HAP-1 (cell line): ENCODE data around the gene SRPRB.
"Not testable (repeated sequence)": the region's sequence is repeated elsewhere in the genome, so short reads cannot be mapped to it uniquely, and the experiment has no call there.

Source experiments
- DNase-seq, 2 experiments: peaks; one replicate each; pipeline ENCODE4 v3.0.0-alpha.2; 2016 to 2020; ENCODE audit warnings: low spot score in 2 of 2
- H3K27me3 ChIP-seq: fragments of 250-450 bp; sonication (Bioruptor Pico); 2 replicates; pipeline ENCODE4 v1.5.1; 2020; ENCODE audit warnings: low read depth, mild to moderate bottlenecking, moderate library complexity
- H3K36me3 ChIP-seq: fragments of 250-450 bp; sonication (Bioruptor Pico); replicated peaks from 2 replicates; pipeline ENCODE4 v1.5.1; 2020; ENCODE audit warnings: mild to moderate bottlenecking
- H3K4me1 ChIP-seq: fragments of 250-450 bp; sonication (Bioruptor Pico); 2 replicates; pipeline ENCODE4 v1.5.1; 2020; ENCODE audit warnings: mild to moderate bottlenecking
- H3K4me3 ChIP-seq: fragments of 250-450 bp; sonication (Bioruptor Pico); 2 replicates; pipeline ENCODE4 v1.5.1; 2020; ENCODE audit warnings: mild to moderate bottlenecking, moderate library complexity
- H3K9me3 ChIP-seq: fragments of 250-450 bp; sonication (Bioruptor Pico); 2 replicates; pipeline ENCODE4 v1.5.1; 2020; ENCODE audit warnings: mild to moderate bottlenecking, moderate library complexity
- in situ Hi-C: fragments of 300-500 bp; cut with MboI; formaldehyde crosslinking; loops from 3 replicates; pipeline ENCODE4 v1.14.3; 2020; ENCODE audit warnings: low sequenced_read_pairs, inconsistent platforms, mixed read lengths

Gene SRPRB

DNA sequence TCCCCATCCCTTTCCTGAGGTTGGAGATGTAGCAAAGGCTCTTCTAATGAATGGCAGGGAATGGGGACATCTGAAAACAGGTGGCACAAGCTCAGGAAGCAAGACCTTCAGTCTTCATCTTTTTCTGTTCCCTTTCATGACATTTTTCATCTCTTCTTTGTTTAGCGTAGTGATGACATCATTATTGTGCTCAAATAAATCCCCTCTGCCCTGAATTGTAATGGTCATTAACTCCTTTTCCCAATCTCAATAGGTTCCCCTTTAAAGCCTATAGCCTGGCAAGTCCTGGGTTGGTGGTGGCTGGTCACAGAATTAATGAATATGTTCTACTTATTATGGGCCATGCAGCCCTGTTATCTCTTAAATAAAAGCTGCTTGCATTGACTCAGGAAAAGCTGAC, 38.0 kb upstream of the SRPRB start:
- H3K4me1 ChIP-seq: no peaks in the 10 kb centered on the region
- in situ Hi-C loops: no loop called here
- DNase-seq: no peak
- H3K9me3 ChIP-seq: no peaks in the 10 kb centered on the region
- no peaks in the 10 kb centered on the region for H3K36me3 ChIP-seq
- no peak overlapping the region for H3K4me3 ChIP-seq
- H3K27me3 ChIP-seq: no peaks in the 10 kb centered on the region

DNA sequence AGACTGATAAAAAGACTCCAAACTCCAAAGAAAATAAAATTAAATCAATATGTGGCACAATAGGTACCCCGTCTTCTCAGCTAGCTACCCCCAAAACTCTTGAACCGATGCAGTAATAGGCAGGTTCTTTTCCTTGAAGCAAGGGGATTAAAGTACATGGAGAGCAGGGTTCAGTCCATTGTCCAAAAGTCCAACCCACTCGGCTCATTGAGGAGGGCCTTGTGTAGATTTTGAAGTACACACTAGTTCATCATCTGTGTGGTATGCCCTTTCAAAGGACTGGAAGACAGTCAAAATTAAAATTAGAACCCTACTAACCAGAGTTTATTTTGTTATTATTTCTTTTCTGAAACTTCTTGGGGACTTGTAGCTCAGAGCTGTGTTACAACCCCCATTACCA, 36.1 kb upstream of the SRPRB start:
- H3K4me1 ChIP-seq: no peaks in the 10 kb centered on the region
- no peak for DNase-seq
- no peaks in the 10 kb centered on the region for H3K36me3 ChIP-seq
- in situ Hi-C loops: no loop called here
- no peaks in the 10 kb centered on the region for H3K27me3 ChIP-seq
- no peaks in the 10 kb centered on the region for H3K9me3 ChIP-seq
- no peak overlapping the region for H3K4me3 ChIP-seq

DNA sequence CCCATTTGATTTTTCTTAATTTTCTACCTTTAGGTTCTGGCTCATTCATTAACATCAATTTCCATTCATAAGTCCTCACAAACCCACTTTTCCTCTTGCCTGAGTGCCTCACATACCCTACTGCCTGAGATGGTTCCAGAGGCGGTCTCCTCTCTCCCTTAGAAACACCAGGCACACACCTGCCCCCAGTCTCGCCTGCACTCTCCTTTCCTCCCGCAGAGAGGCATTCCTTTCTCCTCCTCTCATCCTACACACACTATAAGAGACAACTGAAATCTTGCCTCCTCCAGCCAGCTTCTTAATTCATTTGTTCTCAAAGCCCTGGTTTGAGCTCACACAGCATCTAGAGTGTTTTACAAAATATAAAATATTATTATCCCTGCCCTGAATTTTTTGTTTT, 31.9 kb upstream of the SRPRB start:
- Histone ChIP-seq H3K9me3 (no peaks in the 10 kb centered on the region), H3K27me3 (no peaks in the 10 kb centered on the region)
- in situ Hi-C loops: no loop called here

GRCh38 chr3:133775309-133775708, 30.3 kb upstream of the SRPRB start:
- in situ Hi-C loops: no loop called here
- H3K36me3 ChIP-seq: no peaks in the 10 kb centered on the region
- no peaks in the 10 kb centered on the region for H3K9me3 ChIP-seq
- no peaks in the 10 kb centered on the region for H3K4me1 ChIP-seq
- no peak for DNase-seq
- H3K4me3 ChIP-seq: no peak overlapping the region
- H3K27me3 ChIP-seq: no peaks in the 10 kb centered on the region

More for the DNA sequence above, 31.9 kb upstream of the SRPRB start:
- Histone ChIP-seq H3K4me3 (no peak overlapping the region), H3K36me3 (no peaks in the 10 kb centered on the region), H3K4me1 (no peaks in the 10 kb centered on the region)
- DNase-seq: no peak

DNA sequence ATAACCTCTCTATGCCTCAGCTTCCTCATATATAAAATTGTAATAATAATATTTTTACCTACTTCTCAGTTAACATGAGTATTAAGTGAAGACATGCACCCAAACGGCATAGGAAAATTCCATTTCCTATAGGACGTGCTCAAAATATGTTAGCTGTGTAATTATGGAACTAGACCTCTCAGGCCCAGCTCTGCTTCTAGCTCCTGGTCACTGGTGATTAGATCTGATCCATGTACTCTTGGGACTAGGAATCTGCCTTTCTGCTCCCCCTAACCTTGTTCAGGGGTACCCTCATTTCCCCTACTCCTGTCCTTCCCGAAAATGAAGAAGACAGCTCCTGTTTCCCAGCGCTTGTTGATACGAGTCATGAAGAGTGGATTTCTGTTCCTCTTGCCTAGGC, 29.8 kb upstream of the SRPRB start:
- Histone ChIP-seq H3K9me3 (no peaks in the 10 kb centered on the region), H3K4me1 (no peaks in the 10 kb centered on the region), H3K27me3 (no peaks in the 10 kb centered on the region), H3K36me3 (no peaks in the 10 kb centered on the region), H3K4me3 (no peak overlapping the region)
- in situ Hi-C loops: no loop called here
- no peak for DNase-seq

GRCh38 chr3:133776794-133777438, 28.7 kb upstream of the SRPRB start:
- H3K36me3 ChIP-seq: no peaks in the 10 kb centered on the region
- H3K27me3 ChIP-seq: no peaks in the 10 kb centered on the region
- no peaks in the 10 kb centered on the region for H3K9me3 ChIP-seq
- DNase-seq: no peak
- H3K4me1 ChIP-seq: no peaks in the 10 kb centered on the region
- no peak overlapping the region for H3K4me3 ChIP-seq
- in situ Hi-C loops: no loop called here

GRCh38 chr3:133777807-133778568, 27.6 kb upstream of the SRPRB start:
- Histone ChIP-seq H3K4me3 (no peak overlapping the region), H3K36me3 (no peaks in the 10 kb centered on the region), H3K27me3 (no peaks in the 10 kb centered on the region), H3K9me3 (no peaks in the 10 kb centered on the region), H3K4me1 (no peaks in the 10 kb centered on the region)
- DNase-seq: no peak
- in situ Hi-C loops: no loop called here

DNA sequence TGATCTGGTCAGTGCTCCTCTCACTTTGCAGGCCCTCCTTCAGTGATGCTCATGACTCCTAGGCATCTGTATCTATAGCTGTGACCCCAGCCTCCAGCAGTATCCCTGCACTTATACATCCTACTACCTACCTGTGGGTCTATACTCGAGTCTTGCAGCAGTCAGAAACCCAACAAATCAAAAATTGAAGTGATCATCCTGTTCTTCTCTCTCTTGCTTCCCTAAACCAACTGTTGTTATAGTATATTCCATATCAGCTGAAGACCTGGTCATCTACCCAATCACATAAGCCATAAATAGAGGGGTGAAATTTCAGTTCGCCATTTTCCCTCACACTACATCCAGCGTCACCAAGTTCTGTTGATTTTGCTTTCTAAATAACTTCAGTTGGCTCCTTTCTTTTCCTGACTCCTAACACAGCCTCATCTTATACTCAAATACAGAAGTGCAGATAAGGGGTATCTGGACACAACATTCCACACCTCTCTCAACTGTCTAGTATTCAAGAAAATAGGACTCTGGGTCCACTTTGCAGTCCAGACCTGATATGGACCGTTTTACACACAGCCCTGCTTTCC, 25.9 kb upstream of the SRPRB start:
- H3K36me3 ChIP-seq: no peaks in the 10 kb centered on the region
- no peaks in the 10 kb centered on the region for H3K9me3 ChIP-seq
- H3K27me3 ChIP-seq: no peaks in the 10 kb centered on the region
- in situ Hi-C loops: no loop called here
- no peaks in the 10 kb centered on the region for H3K4me1 ChIP-seq
- DNase-seq: no peak
- no peak overlapping the region for H3K4me3 ChIP-seq

DNA sequence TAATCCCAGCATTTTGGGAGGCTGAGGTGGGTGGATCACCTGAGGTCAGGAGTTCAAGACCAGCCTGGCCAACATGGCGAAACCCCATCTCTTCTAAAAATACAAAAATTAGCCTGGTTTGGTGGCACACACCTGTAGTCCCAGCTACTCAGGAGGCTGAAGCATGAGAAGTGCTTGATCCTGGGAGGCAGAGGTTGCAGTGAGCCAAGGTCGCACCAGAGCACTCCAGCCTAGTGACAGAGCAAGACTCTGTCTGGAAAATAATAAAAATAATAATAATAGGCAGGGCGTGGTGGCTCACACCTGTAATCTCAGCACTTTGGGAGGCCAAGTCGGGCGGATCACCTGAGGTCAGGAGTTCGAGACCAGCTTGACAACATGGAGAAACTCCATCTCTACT, 24.9 kb upstream of the SRPRB start:
- H3K9me3 ChIP-seq, H3K27me3 ChIP-seq, DNase-seq, H3K4me1 ChIP-seq, H3K36me3 ChIP-seq, in situ Hi-C loops, H3K4me3 ChIP-seq: not testable (repeated sequence)

DNA sequence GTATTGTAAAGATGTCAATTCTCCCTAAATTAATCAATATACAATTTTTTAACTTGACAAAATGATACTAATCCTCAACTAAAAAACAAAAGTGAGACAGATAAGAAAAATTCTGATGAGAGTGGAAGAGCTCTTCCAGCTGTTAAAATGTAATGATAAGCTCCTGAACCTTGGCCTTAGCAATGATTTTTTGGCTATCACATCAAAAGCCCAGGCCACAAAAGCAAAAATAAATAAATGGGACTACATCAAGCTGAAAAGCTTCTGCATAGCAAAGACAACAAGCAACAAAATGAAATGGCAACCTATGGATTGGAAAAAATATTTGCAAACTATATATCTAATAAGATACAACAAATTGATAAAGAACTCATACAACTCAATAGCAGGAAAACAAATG, 24.0 kb upstream of the SRPRB start:
- DNase-seq: no peak
- in situ Hi-C loops: no loop called here

DNA sequence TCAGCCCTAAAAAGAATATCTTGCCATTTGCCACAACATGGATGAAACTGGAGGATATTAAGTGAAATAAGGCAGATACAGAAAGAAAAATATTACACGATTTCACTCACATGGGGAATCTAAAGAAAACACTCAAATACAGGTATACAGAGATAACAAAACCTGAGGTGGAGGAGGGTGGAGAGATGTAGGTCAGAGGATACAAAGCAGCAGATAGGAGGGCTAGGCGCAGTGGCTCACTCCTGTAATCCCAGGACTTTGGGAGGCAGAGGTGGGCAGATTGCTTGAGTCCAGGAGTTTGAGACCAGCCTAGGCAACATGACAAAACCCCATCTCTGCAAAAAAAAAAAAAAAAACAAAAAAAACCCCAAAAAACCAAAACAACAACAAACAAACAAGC, 23.2 kb upstream of the SRPRB start:
- no peaks in the 10 kb centered on the region for H3K27me3 ChIP-seq
- no peak for DNase-seq
- no peaks in the 10 kb centered on the region for H3K36me3 ChIP-seq
- H3K9me3 ChIP-seq: no peaks in the 10 kb centered on the region
- no peak overlapping the region for H3K4me3 ChIP-seq
- in situ Hi-C loops: no loop called here
- no peaks in the 10 kb centered on the region for H3K4me1 ChIP-seq

More for the DNA sequence above, 24.0 kb upstream of the SRPRB start:
- Histone ChIP-seq H3K4me1 (no peaks in the 10 kb centered on the region), H3K36me3 (no peaks in the 10 kb centered on the region), H3K4me3 (no peak overlapping the region), H3K9me3 (no peaks in the 10 kb centered on the region), H3K27me3 (no peaks in the 10 kb centered on the region)

DNA sequence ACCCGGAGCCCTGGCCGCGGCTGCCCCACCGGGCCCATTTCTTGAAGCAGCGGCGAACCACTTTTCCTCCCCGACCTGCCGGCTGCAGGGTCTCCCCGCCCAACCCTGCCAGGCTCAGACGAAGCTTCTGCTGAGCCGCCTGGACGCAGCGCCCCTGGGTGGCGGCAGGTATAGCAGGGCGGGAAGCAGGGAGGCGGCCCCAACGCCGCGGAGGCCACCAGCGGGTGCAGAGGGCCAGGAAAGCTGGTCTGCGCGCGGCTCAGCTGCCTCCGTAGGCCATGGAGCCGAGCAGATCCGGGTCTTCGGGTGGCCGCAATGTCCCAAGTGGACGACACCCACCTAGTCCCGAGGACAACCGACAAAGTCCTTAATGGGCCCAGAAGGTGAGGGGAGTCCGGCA, 21.9 kb upstream of the SRPRB start:
- Histone ChIP-seq H3K4me1 (no peaks in the 10 kb centered on the region), H3K27me3 (no peaks in the 10 kb centered on the region; the same call in 1 of the 2 replicates), H3K9me3 (no peaks in the 10 kb centered on the region), H3K36me3 (no peaks in the 10 kb centered on the region), H3K4me3 (no peak overlapping the region)
- in situ Hi-C loops: no loop called here
- DNase-seq: no peak

DNA sequence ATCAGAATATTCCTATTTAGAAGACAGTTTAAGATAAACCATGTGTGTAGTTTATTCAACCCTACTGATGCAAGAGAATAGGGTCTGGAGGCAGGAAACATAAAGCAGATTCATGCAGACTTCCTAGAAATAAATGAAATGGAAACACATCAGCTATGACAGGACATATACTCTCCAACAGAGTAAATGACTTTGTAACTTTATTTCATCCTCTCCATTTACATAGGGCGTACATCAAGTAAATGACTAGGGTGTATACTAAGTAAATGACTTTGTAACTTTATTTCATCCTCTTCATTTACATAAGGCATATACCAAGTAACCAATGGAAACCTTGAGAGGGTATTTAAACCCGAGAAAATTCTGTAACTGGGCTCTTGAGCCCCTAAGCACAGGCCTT, 17.6 kb upstream of the SRPRB start:
- H3K36me3 ChIP-seq: no peaks in the 10 kb centered on the region
- peaks cover 2% of the 10 kb centered on the region; the same call in 1 of the 2 replicates for H3K27me3 ChIP-seq
- no peak overlapping the region for H3K4me3 ChIP-seq
- no peak for DNase-seq
- no peaks in the 10 kb centered on the region for H3K4me1 ChIP-seq
- peaks cover 15% of the 10 kb centered on the region for H3K9me3 ChIP-seq
- in situ Hi-C loops: no loop called here

GRCh38 chr3:133792171-133792763, 13.3 kb upstream of the SRPRB start:
- DNase-seq: no peak
- H3K4me3 ChIP-seq: no peak overlapping the region
- H3K4me1 ChIP-seq: no peaks in the 10 kb centered on the region
- H3K27me3 ChIP-seq: peaks cover 2% of the 10 kb centered on the region; the same call in 1 of the 2 replicates
- in situ Hi-C loops: no loop called here
- no peaks in the 10 kb centered on the region for H3K36me3 ChIP-seq
- peaks cover 15% of the 10 kb centered on the region for H3K9me3 ChIP-seq
